Ramos (cell line): ENCODE results near the gene MYH4.

ENCODE experiments used
- in situ Hi-C: fragments of 300-500 bp; cut with MboI; formaldehyde crosslinking; loops from one replicate; pipeline ENCODE4 v1.14.3; 2022; ENCODE audit warnings: low sequenced_read_pairs; ENCODE audit not compliant: unreplicated experiment

The MYH4 gene

GRCh38 chr17:10469459-10469858 lies at the start of gene MYH4:
MYH4 (minus strand) TSS chr17:10469559; CDS start chr17:10466745, 2,814 bp downstream.
- in situ Hi-C loops = no loop called here

GRCh38 chr17:10518271-10519037 lies 49.1 kb upstream of the MYH4 start, which contains the start of gene MYH1:
MYH1 (minus strand) TSS chr17:10518542; CDS start chr17:10516642, 1,900 bp downstream.
- in situ Hi-C loops = no loop called here

GRCh38 chr17:10516638-10517037 lies 47.3 kb upstream of the MYH4 start:
- in situ Hi-C loops = no loop called here

- in situ Hi-C loops = no loop called here
Observed at GRCh38 chr17:10516065-10516464, 46.7 kb upstream of the MYH4 start.

- in situ Hi-C loops = no loop called here
Observed at GRCh38 chr17:10513299-10514067, 44.1 kb upstream of the MYH4 start.

- in situ Hi-C loops = no loop called here
Observed at GRCh38 chr17:10512856-10513255, 43.5 kb upstream of the MYH4 start.

- in situ Hi-C loops = no loop called here
Observed at GRCh38 chr17:10499950-10500349, 30.6 kb upstream of the MYH4 start.

GRCh38 chr17:10492004-10492403 lies 22.6 kb upstream of the MYH4 start:
- in situ Hi-C loops = no loop called here

- in situ Hi-C loops = no loop called here
Observed at GRCh38 chr17:10482252-10482651, 12.9 kb upstream of the MYH4 start.

- in situ Hi-C loops = no loop called here
Observed at GRCh38 chr17:10477701-10478100, 8.3 kb upstream of the MYH4 start.

- in situ Hi-C loops = no loop called here
Observed at GRCh38 chr17:10474536-10474935, 5.2 kb upstream of the MYH4 start.

GRCh38 chr17:10471858-10472257 lies 2.5 kb upstream of the MYH4 start:
- in situ Hi-C loops = no loop called here

- in situ Hi-C loops = no loop called here
Observed at GRCh38 chr17:10463402-10463801, 6.0 kb downstream of the MYH4 start.

GRCh38 chr17:10460062-10460461 lies 9.3 kb downstream of the MYH4 start:
- in situ Hi-C loops = no loop called here

GRCh38 chr17:10458701-10459100 lies 10.7 kb downstream of the MYH4 start:
- in situ Hi-C loops = no loop called here

GRCh38 chr17:10457952-10458351 lies 11.4 kb downstream of the MYH4 start:
- in situ Hi-C loops = no loop called here

GRCh38 chr17:10447026-10447931 lies 22.1 kb downstream of the MYH4 start:
- in situ Hi-C loops = no loop called here

- in situ Hi-C loops = no loop called here
Observed at GRCh38 chr17:10439816-10440215, 29.5 kb downstream of the MYH4 start.

- in situ Hi-C loops = no loop called here
Observed at GRCh38 chr17:10435096-10435495, 34.3 kb downstream of the MYH4 start.

GRCh38 chr17:10429421-10430045 lies 39.8 kb downstream of the MYH4 start:
- in situ Hi-C loops = no loop called here
